ENCODE data around the gene GRM2.

Gene GRM2

DNA sequence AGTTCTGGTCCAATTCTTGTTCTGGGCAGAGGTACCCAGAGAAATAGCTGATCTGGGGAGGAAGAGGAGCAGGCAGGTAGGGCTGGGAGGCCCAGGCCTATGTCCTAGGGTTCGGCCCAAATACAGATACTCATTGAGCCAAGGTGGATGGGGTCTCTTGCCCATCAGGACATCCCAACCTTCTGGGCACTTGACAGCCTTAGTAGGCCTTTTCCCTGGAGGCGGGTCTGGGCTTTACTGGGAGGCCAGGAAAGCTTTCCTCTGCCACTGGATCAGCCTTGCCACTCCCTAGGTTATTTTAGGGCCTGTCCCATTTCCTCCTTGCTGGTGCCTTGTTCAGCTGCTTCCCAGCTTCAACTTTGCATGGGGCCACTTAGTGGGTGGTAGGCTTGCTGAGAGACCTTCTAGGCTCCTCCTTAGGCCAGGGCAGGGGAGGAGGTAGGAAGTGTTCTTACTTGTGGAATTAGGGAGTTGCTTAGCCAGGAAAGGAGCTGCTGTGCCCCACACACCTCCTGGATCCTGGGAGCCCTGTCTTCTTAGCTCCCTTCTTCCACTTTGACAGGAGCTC lies 26.1 kb upstream of the GRM2 start:
- DNase-seq, result no peak

GRCh38 chr3:51681453-51681852 lies 25.4 kb upstream of the GRM2 start:
- no peak for DNase-seq

DNA sequence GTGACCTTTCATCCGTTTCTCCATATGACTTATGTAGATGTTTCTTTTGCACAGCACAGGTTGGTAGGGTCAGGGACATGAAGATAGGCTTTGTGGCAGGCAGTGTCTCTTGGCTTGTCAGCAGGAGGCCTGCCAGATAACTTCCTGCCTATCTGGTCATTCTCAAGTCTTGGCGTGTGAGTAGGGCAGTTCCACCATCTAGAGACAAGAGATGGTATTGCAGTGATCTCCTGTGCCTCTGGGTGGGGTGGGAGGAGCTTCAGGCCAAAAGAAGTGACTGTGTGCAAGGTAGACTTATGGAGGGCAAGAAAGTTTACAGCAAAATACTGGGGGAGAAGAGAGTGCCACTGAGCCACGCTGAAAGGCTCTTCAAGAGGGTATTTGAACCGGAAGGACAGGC lies 24.8 kb upstream of the GRM2 start:
- peak; percentile 92 for DNase-seq

DNA sequence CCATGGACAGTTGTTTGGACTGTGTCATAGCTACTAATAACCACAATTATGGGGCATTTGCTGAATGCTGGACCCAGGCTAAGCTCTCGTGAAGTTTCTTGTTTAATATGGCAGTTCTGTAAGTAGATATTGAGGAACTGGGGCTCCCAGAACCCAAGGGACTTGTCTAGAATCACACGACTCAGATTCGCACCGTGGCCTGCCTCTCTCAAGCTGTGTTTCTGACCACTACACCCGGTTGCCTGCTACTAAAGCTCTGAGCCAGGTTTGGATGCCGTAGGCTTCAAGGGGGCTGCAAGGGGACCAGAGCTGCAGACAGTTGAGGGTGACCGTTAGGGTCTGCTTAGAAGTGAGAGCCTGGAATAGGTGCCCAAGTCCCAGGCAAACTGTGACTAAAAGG lies 24.3 kb upstream of the GRM2 start:
- no peak for DNase-seq

DNA sequence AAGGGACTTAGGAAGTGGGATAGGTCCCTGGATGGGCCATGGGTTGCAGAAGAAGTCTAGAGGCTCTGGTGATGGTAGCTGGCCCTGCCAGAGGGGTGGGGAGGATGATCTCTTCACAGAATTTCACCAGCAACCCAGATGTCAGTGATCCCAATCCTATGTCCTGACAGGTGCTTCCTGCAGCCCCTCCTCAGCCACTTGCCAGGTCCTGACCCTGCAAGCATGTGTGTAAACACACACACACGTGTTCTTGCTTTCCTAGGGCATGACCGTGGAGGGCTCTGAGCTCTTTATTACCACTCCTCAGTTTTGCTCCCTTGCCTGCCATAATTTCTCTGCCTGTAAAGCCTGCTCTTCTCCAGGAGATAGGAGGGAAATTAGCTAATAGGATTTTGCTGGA lies 23.3 kb upstream of the GRM2 start:
- DNase-seq, result no peak

DNA sequence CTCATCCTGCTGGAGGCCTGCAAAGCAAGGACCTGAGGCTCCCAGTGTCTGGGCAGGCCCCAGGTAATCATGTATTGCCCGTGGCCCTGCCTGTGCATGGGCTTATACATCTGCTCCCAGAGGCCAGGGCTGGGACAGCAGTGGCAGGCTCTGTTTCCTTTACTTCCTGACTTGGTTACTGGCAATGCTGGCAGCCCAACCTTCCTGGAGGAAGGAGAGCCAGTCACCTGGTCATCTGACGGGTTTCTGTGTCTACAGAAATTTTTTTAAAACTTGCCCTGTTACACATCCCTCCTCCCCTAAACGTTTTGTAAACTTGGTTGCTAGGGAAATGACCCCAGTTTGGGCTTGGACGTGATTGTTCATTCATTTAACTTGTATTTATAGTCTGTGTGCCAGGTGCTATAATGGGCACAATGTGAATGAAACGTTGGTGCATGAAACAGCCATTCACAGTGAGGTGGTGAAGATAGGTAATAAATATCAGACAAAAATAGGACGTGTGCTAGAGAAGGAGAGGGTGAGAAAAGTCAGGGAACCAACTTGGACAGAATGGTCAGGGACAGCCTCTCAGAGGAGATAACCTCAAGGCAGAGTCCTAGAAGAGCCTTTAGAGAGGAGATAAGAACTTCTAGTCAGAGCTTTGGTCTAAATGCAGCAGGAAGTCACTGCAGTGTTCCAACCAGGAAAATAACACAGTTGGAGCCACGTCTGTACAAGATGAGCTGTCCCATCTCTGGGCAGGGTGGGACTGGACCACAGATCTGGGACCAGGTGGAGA lies 21.7 kb upstream of the GRM2 start:
- no peak for DNase-seq

DNA sequence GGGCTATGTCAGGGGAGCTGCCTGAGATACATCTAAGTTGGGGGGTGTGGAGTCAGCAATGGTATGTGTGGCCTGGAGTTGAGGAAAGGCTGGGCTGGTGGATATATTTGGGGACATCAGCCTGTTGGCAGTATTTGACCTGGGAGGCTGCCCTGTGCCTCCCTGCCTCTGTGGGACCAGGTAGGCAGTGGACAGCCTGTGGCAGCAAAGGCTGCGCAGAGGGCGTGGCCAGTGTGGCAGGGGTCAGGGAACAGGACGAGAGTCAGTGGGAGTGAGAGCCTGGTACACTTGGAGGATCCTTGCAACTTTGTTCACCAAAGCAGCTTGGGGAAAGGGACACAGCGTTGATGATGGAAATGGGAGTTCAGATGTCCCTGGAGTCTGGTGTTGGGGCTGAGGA lies 20.8 kb upstream of the GRM2 start:
- no peak for DNase-seq

- DNase-seq, result peak; percentile 37
Observed at GRCh38 chr3:51686512-51687215, 20.2 kb upstream of the GRM2 start.

DNA sequence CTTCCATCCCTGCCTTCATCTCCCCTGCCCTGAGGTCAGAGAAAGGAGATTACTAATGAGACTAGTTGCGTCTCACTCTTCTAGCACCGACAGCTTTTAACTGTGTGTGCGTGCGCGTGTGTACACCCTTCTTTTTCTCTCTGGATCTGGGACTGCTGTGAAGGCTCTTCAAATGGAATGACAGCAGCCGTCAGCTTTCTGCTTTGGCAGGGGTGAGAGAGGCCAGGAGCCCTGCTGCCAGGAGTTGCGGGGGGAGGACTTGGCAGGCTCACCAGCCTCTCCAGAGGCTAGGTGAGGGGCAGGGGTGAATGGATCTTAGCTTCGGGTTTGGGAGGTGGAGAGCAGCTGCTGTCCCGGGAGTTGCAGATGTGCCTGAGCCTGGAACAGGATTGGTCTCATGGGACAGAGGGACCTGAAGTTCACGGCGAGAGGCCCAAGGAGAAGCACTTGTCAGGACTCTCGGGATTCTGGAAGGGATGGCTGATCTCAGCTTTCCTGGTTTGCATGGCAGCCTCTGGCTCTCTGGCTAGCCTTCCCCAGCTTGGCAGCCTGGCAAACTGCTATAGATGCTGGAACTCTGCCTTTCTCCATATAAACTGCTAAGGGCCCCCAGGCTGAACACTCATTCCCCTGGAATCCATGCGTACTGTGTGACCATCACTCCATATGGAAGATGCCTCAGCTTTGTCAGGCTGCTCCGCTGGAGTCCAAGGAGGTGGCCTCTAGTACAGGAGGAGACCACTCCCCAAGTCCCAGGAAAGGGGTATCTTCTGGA lies 19.2 kb upstream of the GRM2 start:
- DNase-seq, result peak; percentile 19

DNA sequence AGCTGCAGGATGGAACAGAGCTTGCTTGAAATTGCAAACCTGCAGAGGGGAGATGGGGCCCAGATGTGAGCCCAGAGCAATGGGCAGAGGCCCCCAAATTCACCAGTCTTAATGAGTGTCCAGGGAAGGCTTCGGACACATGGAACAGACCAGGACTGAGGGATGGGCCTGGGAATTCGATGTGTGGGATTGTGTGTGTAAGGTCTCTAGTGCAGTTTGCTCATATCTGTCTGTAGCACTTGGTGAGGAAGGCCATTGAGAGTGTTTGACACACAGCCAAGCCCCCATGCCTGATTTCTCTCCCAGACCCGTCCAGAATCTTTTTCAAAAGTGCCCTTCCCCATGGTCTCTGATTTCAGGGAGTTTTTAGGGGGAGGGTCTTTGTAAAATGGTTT lies 18.7 kb upstream of the GRM2 start:
- no peak for DNase-seq

GRCh38 chr3:51691021-51691420 lies 15.8 kb upstream of the GRM2 start:
- DNase-seq, result no peak

GRCh38 chr3:51691949-51692348 lies 14.9 kb upstream of the GRM2 start:
- no peak for DNase-seq

- no peak for DNase-seq
Observed at GRCh38 chr3:51692980-51693395, 13.9 kb upstream of the GRM2 start.

DNA sequence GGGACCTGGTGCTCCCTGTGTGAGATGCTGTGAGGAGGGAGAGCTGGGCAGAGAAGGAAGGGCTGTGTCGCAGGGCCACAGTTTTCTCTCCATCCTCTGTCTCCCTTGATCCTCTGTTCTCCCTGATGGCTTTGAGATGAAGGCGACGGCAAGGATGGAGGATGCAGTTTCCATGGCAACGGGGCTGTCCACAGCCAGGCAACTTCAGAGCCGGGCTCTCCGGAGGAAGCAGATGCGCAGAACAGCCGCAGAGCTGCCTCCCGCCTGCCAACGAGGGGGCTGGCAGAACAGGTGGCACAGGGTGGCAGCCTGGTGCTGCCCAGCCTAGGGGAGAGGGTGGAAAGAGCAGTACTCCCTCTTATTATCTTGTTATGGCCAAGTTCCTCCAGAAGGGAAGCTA lies 9.9 kb upstream of the GRM2 start:
- DNase-seq, result peak; percentile 60

GRCh38 chr3:51698209-51698608 lies 8.7 kb upstream of the GRM2 start:
- no peak for DNase-seq

DNA sequence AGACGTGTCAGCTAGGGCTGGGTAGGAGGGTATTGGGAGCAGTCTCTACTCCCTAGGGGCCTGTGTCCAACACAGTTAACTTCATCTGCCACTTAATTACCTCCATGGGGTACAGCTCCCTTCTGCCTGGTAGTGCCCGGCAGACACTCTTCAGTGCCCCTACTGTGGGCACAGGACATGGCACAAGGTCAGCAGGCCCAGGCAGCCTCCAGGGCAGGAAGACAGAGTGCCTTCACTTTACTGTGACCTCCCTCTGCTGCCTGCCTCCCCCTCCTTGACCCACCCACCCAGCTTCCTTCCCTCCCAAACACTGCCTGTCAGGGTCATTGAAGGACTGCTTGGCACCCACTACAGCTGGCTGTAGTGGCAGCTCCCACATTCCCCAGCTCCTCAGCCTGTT lies 6.5 kb upstream of the GRM2 start:
- DNase-seq, result no peak

GRCh38 chr3:51702156-51702555 lies 4.7 kb upstream of the GRM2 start:
- DNase-seq, result no peak

- peak; percentile 78 for DNase-seq
Observed at GRCh38 chr3:51703068-51703760, 3.7 kb upstream of the GRM2 start.

- peak; percentile 35 for DNase-seq
Observed at GRCh38 chr3:51703761-51704510, 2.9 kb upstream of the GRM2 start.

GRCh38 chr3:51704511-51704950 lies 2.3 kb upstream of the GRM2 start:
- DNase-seq, result no peak

DNA sequence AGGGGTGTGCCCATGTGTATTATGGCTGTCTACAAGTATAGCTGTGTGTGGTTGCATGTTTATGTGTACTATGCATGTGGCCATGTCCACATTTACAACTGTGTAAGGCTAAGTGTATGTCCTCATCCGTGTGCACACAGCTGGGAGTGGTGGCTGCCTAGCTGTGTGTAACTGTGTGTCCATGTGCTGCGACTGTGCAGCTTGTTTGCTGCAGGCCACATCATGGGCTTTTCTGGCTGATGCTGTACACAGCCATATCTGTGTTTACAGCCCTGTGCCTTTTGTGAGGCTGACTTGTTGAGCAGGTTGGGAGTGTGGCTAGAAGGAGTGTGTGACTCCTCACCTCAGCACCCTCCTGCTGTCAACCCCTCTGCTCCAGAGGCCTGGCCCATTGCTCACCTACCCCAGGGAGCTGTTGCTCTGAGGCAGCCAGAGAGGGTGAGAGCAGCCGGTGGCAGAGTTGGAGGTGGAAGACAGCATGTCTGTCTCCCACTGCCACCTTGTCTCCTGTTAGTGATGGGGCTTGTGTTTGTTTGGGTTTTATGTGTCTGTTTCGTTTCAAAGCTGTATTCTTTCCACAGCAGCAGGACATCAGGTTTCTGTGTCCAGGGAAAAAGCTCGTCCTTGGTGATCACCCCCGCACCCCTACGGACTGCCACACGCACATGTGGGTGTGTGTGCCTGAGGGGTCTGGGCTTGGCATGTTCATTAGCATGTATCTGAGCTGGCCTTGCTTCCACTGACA lies 1.4 kb upstream of the GRM2 start:
- DNase-seq, result no peak

Measured in eye (tissue), 1 donor.